NT2/D1 (cell line): ENCODE data around the gene CCT7.

Experiments used
- SUZ12 ChIP-seq: IDR thresholded peaks from 2 replicates; pipeline ENCODE4 v1.6.1; 2011; ENCODE audit not compliant: insufficient read length, insufficient read depth; ENCODE audit errors: extremely low read depth
- YY1 ChIP-seq: IDR thresholded peaks from 2 replicates; pipeline ENCODE4 v1.6.1; 2011; ENCODE audit not compliant: insufficient read length, insufficient read depth
- ZNF274 ChIP-seq: IDR thresholded peaks from 2 replicates; pipeline ENCODE4 v1.6.1; 2011; ENCODE audit warnings: mild to moderate bottlenecking, low read depth, low read length

DNA sequence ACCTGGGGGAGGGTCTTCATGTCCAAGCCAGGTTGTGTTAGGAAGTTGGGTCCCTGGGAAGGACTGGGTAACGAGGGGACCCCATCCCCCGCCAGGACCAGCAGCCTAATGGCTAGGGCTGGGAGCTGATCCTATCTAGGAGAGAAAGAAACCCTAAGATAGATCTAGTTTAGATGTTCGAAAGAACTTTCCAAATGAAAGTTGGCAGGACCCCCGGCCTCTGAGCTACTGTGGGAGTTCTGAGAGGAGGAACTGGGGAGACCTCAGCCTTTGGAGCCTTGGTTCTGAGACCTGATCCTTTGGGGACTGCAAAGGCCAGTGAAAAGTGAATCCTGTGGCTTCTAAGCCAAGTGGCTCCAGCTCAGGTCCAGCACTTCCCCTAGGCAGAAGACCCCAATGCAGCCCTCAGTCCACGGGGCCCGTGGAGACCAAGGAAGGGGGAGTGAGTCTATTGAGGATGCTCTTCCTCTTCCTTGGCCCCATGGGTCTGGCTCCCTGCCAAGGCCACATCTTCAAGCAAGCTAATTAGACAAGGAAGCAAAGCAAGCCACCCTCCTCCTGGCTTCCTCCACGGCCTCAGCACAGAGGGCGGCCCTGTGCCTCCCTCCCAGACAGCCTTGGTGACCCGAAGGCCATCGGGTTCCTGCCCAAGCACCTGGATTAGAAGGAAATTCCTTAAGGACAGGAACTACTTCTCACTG, 23.5 kb downstream of the CCT7 start:
- TF ChIP-seq ZNF274 (no peak), YY1 (no peak), SUZ12 (no peak)
